ENCODE data around the gene DAB2IP.
"Not testable (repeated sequence)": the region's sequence is repeated elsewhere in the genome, so short reads cannot be mapped to it uniquely, and the experiment has no call there.

Gene DAB2IP

GRCh38 chr9:121727295-121728020 is 76.0 kb downstream of the DAB2IP start:
- DNase-seq (ENCODE audit: low spot score): no peak

DNA sequence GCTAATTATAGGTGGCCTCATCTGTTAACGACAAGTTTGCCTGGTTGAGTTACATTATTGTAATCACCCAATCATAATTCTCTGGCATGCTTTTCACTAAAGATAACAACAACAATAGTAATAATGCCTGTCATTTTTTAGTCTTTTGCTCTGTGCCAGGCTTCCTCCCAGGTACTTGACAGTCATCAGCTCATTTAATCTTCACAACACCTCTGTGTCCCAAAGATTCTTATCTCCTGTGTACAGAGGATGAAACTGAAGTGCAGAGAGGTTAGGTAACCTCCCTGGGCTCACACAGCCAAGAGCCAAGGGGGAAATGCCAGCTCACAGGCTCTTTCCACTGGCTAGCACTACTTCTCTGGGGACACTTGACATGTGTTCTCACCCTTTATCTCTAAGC is 77.5 kb downstream of the DAB2IP start:
- no peak for DNase-seq (ENCODE audit: low spot score)

GRCh38 chr9:121729769-121730562 is 78.5 kb downstream of the DAB2IP start:
- no peak for DNase-seq (ENCODE audit: low spot score)

GRCh38 chr9:121731090-121731489 is 79.7 kb downstream of the DAB2IP start:
- DNase-seq (ENCODE audit: low spot score): no peak

DNA sequence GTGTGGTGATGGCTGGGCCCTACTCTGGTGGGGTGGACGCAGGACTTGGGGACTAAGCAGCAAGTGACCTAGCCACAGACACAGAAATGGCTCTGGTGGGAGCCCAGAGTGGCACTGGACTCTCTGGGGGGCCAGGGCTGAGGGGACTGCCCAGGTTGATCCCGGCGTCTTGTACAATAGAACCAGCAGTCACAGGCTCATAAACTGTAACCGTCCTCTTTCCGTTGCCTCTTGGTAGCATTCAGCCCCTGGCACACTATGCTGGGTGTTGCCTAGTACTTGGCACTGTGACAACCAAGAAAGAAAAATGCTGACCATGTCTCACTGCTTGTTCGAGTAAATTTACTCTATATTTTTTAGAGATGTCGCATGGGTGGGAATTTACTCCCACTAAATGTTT is 80.5 kb downstream of the DAB2IP start:
- DNase-seq (ENCODE audit: low spot score): no peak

DNA sequence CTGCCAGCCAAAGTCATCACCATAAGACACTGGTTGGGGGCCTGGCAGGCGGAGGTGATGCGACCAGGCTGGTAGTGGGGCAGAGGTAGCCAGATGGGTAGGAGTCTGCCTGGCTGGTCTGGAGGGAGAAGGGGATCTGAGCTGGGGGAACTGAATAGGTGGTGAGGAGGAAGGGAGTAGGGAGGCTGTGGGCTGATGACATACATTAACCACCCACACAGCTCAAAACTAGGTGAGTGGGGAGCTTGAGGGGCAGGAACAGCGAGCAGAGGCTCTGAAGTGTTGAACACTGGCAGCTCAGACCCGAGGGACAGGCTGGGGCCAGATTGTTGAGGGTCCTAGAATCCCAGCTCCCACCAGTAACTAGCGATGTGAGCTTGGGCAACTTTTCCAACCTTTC is 81.0 kb downstream of the DAB2IP start:
- DNase-seq (ENCODE audit: low spot score): no peak

- no peak for DNase-seq (ENCODE audit: low spot score)
Observed at GRCh38 chr9:121732886-121733285, 81.5 kb downstream of the DAB2IP start.

DNA sequence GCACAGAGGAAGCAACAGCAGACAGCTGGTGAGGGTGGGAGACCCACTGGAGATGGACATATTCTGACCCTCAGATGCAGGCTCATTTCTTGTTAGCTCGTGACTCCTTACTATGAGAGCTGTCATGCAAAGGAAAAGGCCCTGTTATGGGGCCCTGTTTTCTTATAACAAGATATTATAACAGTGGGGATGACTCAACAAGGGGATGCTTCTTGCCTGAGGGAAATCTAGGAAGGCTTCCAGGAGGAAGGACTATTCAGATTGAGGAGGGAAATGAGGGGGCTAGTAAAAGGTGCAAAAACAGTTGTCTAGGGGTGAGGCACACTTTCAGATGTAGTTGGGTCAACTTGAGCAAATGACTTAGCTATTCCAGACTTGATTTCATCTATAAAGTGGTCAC is 83.0 kb downstream of the DAB2IP start:
- no peak for DNase-seq (ENCODE audit: low spot score)

DNA sequence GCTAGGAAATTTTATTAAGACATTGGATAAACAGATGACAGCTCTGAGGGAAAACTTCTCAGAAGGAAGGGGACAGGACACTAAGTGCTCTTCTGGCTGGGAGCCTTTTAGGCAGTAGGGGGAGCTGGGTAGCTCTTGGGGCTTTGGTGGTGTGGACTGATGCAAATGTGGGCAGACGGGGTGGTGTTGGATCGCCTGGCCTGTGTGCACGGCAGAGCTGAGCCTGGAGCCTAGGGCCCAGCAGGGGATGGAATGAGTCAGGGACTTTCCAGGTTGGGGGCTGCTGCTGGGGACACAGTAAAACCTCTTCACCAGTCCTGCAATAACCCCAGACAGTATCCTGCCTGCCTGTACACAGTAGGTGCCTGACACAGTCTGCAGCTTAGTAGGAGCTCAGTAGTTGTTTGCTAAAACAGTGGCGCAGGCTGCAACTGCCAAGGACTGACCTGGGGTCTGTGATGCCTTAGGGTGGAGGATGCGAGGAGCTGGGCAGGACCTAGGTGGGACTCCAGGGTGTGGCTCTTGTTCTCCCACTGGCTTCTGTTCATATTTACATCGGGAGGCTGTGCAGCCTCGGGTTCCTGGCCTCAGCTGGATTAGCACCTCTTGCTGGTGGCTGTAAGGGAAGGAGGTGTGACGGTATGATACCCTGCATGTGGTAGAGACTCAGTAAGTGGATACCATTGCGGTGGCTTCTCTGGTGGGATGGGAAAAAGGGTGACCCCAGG is 83.8 kb downstream of the DAB2IP start:
- peak; percentile 83 for DNase-seq (ENCODE audit: low spot score)

GRCh38 chr9:121735793-121736770 is 84.6 kb downstream of the DAB2IP start:
- DNase-seq (ENCODE audit: low spot score): no peak

- DNase-seq (ENCODE audit: low spot score): peak; percentile 68
Observed at GRCh38 chr9:121736934-121737462, 85.6 kb downstream of the DAB2IP start.

- no peak for DNase-seq (ENCODE audit: low spot score)
Observed at GRCh38 chr9:121737481-121737931, 86.1 kb downstream of the DAB2IP start.

DNA sequence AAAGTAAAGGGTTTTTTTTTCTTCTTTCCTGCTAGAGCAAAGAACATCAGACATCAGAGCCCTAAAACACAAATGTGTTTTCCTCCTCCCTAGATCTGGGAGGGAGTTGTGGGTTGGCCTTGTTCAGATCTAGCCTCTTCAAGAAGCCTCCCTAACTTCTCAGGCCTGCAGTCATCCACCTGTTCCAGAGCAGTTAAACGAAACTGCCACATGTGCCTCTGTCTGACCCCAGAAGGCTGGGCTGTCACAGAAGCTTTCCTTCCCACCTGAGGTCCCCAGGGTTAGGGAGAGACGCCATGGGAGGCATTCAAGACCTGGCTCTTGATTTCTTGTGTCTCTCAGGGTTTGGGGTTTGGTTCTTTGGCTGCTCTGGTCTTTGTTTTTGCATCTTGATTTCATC is 87.0 kb downstream of the DAB2IP start:
- DNase-seq (ENCODE audit: low spot score): no peak

DNA sequence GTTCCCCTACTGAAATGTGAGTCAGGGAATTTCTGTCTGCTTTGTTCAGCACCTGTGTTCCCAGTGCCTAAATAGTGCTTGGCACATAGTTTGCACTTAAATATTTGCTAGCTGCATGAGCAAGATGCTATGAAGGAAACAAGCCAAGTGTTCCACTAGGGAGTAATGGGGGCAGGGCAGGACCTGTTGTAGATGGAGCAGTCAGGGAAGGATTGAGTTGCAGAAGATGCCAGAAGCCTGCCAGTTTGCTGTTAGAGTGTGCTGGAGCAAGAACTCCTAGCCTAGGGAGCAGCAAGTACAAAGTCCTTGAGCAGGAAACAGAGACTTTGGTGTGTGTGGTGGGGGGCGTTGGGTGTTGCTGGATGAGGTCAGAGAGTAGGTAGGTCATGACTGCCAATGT is 87.5 kb downstream of the DAB2IP start:
- no peak for DNase-seq (ENCODE audit: low spot score)

- DNase-seq (ENCODE audit: low spot score): no peak
Observed at GRCh38 chr9:121739971-121740370, 88.5 kb downstream of the DAB2IP start.

DNA sequence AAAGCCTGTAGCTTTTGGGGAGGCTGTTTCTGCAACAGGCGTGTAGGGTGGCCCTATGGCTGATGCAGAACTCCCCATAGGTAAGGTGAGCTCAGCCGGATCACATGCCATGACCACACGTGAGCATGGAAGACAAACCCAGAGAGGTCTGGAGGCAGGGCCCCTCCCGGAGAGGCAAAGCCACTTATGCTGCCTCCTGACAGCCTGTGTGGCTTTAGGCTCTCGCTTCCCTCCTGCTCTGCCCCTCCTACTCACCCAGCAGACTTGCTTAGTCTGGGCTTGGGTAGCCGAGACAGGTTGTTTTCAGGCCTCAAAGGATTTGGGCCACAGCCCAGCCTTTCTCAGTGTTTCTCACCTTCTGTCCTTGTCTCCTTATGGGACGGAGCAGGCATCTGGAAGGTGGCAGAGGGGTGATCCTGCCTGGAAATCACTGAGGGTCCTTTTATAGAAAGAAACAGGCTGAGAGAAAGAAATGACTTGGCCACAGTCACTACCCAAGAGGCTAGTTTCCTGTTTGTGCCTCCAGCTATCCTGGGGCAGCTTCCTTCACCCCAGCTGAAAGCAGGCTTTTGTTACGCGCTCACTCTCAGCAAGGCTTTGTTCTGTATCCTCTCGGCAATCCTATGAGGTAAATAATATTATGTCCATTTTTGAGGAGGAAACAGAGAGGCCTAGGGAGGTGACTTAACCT is 89.9 kb downstream of the DAB2IP start:
- DNase-seq (ENCODE audit: low spot score): no peak

- not testable (repeated sequence) for DNase-seq (ENCODE audit: low spot score)
Observed at GRCh38 chr9:121741919-121742283, 90.5 kb downstream of the DAB2IP start.

DNA sequence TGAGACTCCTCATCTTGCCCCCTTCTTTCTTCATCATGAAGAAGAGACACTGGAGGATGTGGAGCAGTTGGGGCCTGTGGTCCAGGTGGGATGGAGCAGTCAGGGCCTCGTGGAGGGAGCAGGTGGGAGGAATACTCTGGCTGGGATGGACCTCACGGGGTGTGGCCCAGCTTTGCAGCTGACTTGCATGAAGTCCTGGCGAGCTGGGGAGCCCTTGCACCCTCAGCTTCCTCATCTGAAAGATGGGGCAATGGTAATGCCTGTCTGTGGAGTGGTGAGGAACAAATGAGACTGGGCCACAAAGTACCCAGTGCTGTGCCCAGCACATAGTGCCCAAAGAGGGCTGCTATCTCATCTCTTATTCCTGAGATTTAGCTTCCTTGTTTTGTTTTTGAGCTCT is 91.5 kb downstream of the DAB2IP start:
- no peak for DNase-seq (ENCODE audit: low spot score)

DNA sequence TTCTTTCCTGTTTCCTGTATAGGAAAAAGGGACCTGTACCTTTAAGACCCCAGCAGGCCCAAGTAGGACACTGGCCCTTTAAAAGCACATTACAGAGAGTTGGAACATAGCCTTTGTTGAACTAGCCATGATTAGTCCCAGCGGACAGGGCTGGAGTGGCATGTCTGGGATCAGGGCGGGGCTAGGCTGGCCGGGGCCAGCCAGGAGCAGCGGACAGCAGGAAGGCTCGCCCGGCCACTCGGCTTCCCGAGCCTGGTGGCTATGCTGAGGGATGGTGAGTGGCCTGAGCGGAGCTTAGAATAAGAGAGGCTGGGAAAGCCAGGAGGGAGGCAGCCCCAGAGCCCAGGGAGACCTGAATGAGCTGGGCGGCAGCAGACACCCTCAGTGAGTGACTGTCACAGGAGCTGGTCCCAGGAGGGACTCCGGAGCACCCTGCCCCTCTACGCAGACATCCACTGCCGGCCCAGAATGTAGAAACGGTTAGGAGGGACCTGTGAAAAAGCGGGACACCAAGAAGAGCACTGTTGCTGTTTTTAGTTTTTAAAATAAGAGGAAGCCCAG is 92.1 kb downstream of the DAB2IP start:
- DNase-seq (ENCODE audit: low spot score): peak; percentile 95

- peak; percentile 87 for DNase-seq (ENCODE audit: low spot score)
Observed at GRCh38 chr9:121744002-121744686, 92.7 kb downstream of the DAB2IP start.
